ENCODE data around the gene TUFT1. TPM values are rescaled to one million over a fixed set of nuclear protein-coding genes. Genes with fewer than 3 reads are reported as not detected.

The TUFT1 gene
- total and polyA plus RNA-seq, 9 of the 15 experiments (the other 6 are each of a cell fraction or from before 2014, with no cell fraction given): 0.54 to 2.0 (median 1.7) TPM

- TF ChIP-seq FOXM1 (IDR thresholded peaks at IDR 0.05; ENCODE audit: low read depth): peak; percentile 95
- TF ChIP-seq FOXM1 (CRISPR knock-in tag; IDR thresholded peaks at IDR 0.05; ENCODE audit: low read depth): no peak
- no peak for TF ChIP-seq ARID3B (CRISPR knock-in tag; IDR thresholded peaks at IDR 0.05; ENCODE audit: borderline replicate concordance)
- no peak for TF ChIP-seq ZNF76 (CRISPR knock-in tag; IDR thresholded peaks at IDR 0.05; ENCODE audit: borderline replicate concordance)
- peak; percentile 99 for TF ChIP-seq CBFA2T3 (IDR thresholded peaks at IDR 0.05)
- no peak for TF ChIP-seq CBX5 (IDR thresholded peaks at IDR 0.05; ENCODE audit: borderline replicate concordance, low read depth)
- no peak for TF ChIP-seq EHMT2 (IDR thresholded peaks at IDR 0.05)
- TF ChIP-seq ARID3A (IDR thresholded peaks at IDR 0.05; ENCODE audit: borderline replicate concordance, low read depth, low read length): peak; percentile 81; the same call in 1 of the 2 replicates
- no peak for TF ChIP-seq ILK (tag; IDR thresholded peaks at IDR 0.05; ENCODE audit: borderline replicate concordance, low read depth)
- TF ChIP-seq ZNF24 (IDR thresholded peaks at IDR 0.05): no peak
- no peak; the same call in 1 of the 2 replicates for TF ChIP-seq OTX1 (CRISPR knock-in tag; IDR thresholded peaks at IDR 0.05)
- no peak for TF ChIP-seq KLF13 (tag; IDR thresholded peaks at IDR 0.05; ENCODE audit: borderline replicate concordance, low read depth)
- peak; percentile 78; the same call in 1 of the 2 replicates for TF ChIP-seq BCOR (IDR thresholded peaks at IDR 0.05)
- no peak for TF ChIP-seq STAT6 (CRISPR knock-in tag; IDR thresholded peaks at IDR 0.05)
- peak; percentile 37; the same call in 1 of the 2 replicates for TF ChIP-seq TOE1 (IDR thresholded peaks at IDR 0.05; ENCODE audit: borderline replicate concordance)
- no peak for TF ChIP-seq TOE1 (CRISPR knock-in tag; IDR thresholded peaks at IDR 0.05; ENCODE audit: borderline replicate concordance, low read depth)
- TF ChIP-seq STAT5B (CRISPR knock-in tag; IDR thresholded peaks at IDR 0.05): no peak
- TF ChIP-seq ZNF316 (IDR thresholded peaks at IDR 0.05): peak; percentile 89
- no peak for TF ChIP-seq ZNF408 (CRISPR knock-in tag; IDR thresholded peaks at IDR 0.05; ENCODE audit: low read depth)
- no peak for TF ChIP-seq NFRKB (IDR thresholded peaks at IDR 0.05; ENCODE audit: low read depth)
- TF ChIP-seq THRAP3 (IDR thresholded peaks at IDR 0.05; ENCODE audit: borderline replicate concordance): no peak
- TF ChIP-seq HIVEP1 (CRISPR knock-in tag; IDR thresholded peaks at IDR 0.05): no peak
- TF ChIP-seq C11orf30 (IDR thresholded peaks at IDR 0.05; ENCODE audit: low read depth): peak; percentile 88
These were observed 56.3 kb downstream of the TUFT1 start (continued) for GRCh38 chr1:151596166-151596953.

Data from K562 (cell line).